K562 (cell line): ENCODE measurements around the gene TJP2. TPM values are rescaled to one million over a fixed set of nuclear protein-coding genes. Genes with fewer than 3 reads are reported as not detected.

Experiments used
- DACH1 ChIP-seq: fragments of 450-650 bp; IDR thresholded peaks from 2 replicates; pipeline ENCODE4 v1.6.1; 2018; ENCODE audit not compliant: partially characterized antibody
- FOS ChIP-seq: IDR thresholded peaks from 3 replicates; pipeline ENCODE4 v1.6.1; 2011; ENCODE audit not compliant: insufficient read length; ENCODE audit errors: extremely low read depth
- GABPB1 ChIP-seq: sonication (generic); formaldehyde crosslinking; IDR thresholded peaks from 2 replicates; pipeline ENCODE4 v1.8.0; 2022; ENCODE audit warnings: mild to moderate bottlenecking, missing genetic modification reagents
- GATAD2B ChIP-seq: fragments of 450-650 bp; IDR thresholded peaks from 2 replicates; pipeline ENCODE4 v1.6.1; 2017; ENCODE audit warnings: mild to moderate bottlenecking, borderline replicate concordance
- HDAC2 ChIP-seq: fragments of 450-650 bp; IDR thresholded peaks from 2 replicates; pipeline ENCODE4 v1.6.1; 2016; ENCODE audit warnings: mild to moderate bottlenecking
- HDAC6 ChIP-seq: IDR thresholded peaks from 2 replicates; pipeline ENCODE4 v1.6.1; 2012; ENCODE audit warnings: low read depth, mild to moderate bottlenecking, control low read depth, inconsistent platforms, low read length, moderate library complexity
- KLF10 ChIP-seq: fragments of 250-450 bp; sonication (Bioruptor Pico); IDR thresholded peaks from 2 replicates; pipeline ENCODE4 v1.6.1; 2021; ENCODE audit warnings: matching md5 sums
- KLF13 ChIP-seq: fragments of 450-650 bp; IDR thresholded peaks from 2 replicates; pipeline ENCODE4 v1.6.1; 2016; ENCODE audit warnings: missing genetic modification characterization, low read depth, mild to moderate bottlenecking, missing compliant biosample characterization, moderate library complexity, borderline replicate concordance
- MAFF ChIP-seq: IDR thresholded peaks from 2 replicates; pipeline ENCODE4 v1.6.1; 2012; ENCODE audit warnings: low read length, improper control_type of control experiment
- MAZ ChIP-seq, 2 experiments: fragments of 450-650 bp in 1 of 2; sonication (generic) in 1 of 2; formaldehyde crosslinking; IDR thresholded peaks in 1 of 2; conservative IDR thresholded peaks in 1 of 2; 2 replicates each; pipeline versions ENCODE4 v1.4.0 to v1.5.0; 2020; ENCODE audit warnings: mild to moderate bottlenecking in 1 of 2, missing genetic modification reagents in 1 of 2
- NCOA6 ChIP-seq: fragments of 450-650 bp; IDR thresholded peaks from 2 replicates; pipeline ENCODE4 v1.6.1; 2017; ENCODE audit warnings: mild to moderate bottlenecking
- NKRF ChIP-seq: fragments of 450-650 bp; IDR thresholded peaks from 2 replicates; pipeline ENCODE4 v1.6.1; 2016; ENCODE audit warnings: borderline replicate concordance
- PML ChIP-seq: IDR thresholded peaks from 2 replicates; pipeline ENCODE4 v1.6.1; 2012; ENCODE audit warnings: low read length, inconsistent platforms
- RBM22 ChIP-seq: fragments of 200-400 bp; formaldehyde crosslinking; IDR thresholded peaks from 2 replicates; pipeline ENCODE4 v1.6.1; 2018; ENCODE audit warnings: low read length, low read depth; ENCODE audit not compliant: poor library complexity, severe bottlenecking
- SIN3A ChIP-seq, 2 experiments: fragments of 150-350 bp in 1 of 2; IDR thresholded peaks; 2 replicates each; pipeline ENCODE4 v1.6.1; 2011 to 2016; ENCODE audit warnings: borderline replicate concordance in 2 of 2, low read depth in 2 of 2, low read length in 2 of 2, mild to moderate bottlenecking in 2 of 2, moderate library complexity in 2 of 2; ENCODE audit not compliant: control insufficient read depth in 1 of 2
- SIN3B ChIP-seq: fragments of 450-650 bp; IDR thresholded peaks from 2 replicates; pipeline ENCODE4 v1.6.1; 2017; ENCODE audit warnings: low read depth, mild to moderate bottlenecking, moderate library complexity
- SMAD2 ChIP-seq: fragments of 150-350 bp; IDR thresholded peaks from 2 replicates; pipeline ENCODE4 v1.6.1; 2014; ENCODE audit warnings: low read depth, mild to moderate bottlenecking, low read length
- SMARCB1 ChIP-seq: IDR thresholded peaks from 2 replicates; pipeline ENCODE4 v1.6.1; 2011; ENCODE audit warnings: improper control_type of control experiment, low read depth; ENCODE audit not compliant: insufficient read length
- SMARCC2 ChIP-seq: fragments of 450-650 bp; IDR thresholded peaks from 2 replicates; pipeline ENCODE4 v1.6.1; 2017; ENCODE audit warnings: antibody characterized with exemption, moderate library complexity, mild to moderate bottlenecking, low read depth
- TAF15 ChIP-seq: fragments of 200-400 bp; formaldehyde crosslinking; IDR thresholded peaks from 2 replicates; pipeline ENCODE4 v1.6.1; 2017; ENCODE audit warnings: mild to moderate bottlenecking, low read depth, low read length, moderate library complexity
- TCF3 ChIP-seq: sonication (generic); formaldehyde crosslinking; IDR thresholded peaks from 2 replicates; pipeline ENCODE4 v1.4.0; 2020; ENCODE audit warnings: mild to moderate bottlenecking, missing genetic modification reagents
- TFAM ChIP-seq: fragments of 250-450 bp; sonication (Bioruptor Pico); conservative IDR thresholded peaks from 2 replicates; pipeline ENCODE4 v1.5.0; 2021; ENCODE audit warnings: mild to moderate bottlenecking, moderate library complexity
- ZBTB17 ChIP-seq: fragments of 450-650 bp; formaldehyde crosslinking; IDR thresholded peaks from 2 replicates; pipeline ENCODE4 v1.4.0; 2020; ENCODE audit warnings: mild to moderate bottlenecking
- ZNF23 ChIP-seq: fragments of 250-450 bp; sonication (Bioruptor Pico); IDR thresholded peaks from 2 replicates; pipeline ENCODE4 v1.4.0; 2020; ENCODE audit warnings: mild to moderate bottlenecking
- ZNF24 ChIP-seq: fragments of 450-650 bp; IDR thresholded peaks from 2 replicates; pipeline ENCODE4 v1.6.1; 2016
- ZNF431 ChIP-seq: sonication (generic); formaldehyde crosslinking; IDR thresholded peaks from 2 replicates; pipeline ENCODE4 v1.8.0; 2022; ENCODE audit warnings: mild to moderate bottlenecking, missing genetic modification reagents
- ZNF780A ChIP-seq: fragments of 250-450 bp; sonication (Bioruptor Pico); IDR thresholded peaks from 2 replicates; pipeline ENCODE4 v1.5.0; 2021; ENCODE audit warnings: mild to moderate bottlenecking
- polyA plus RNA-seq, 8 experiments: library from polyadenylated mRNA; depleted of rRNA in 4 of 8; stranded (reverse) in 5 of 8; unstranded in 3 of 8; fragments of >200 nt; fragmentation: Nextera tagmentation in 2 of 8; fragmentation: Illumina TruSeq in 1 of 8; extraction: Ambion mirVana in 2 of 8; extraction: Trizol in 1 of 8; gene quantifications; 2 replicates each; pipeline versions ENCODE4 v1.2.1 to v1.2.3, GENCODE V29; 2011 to 2014; ENCODE audit warnings: inconsistent platforms in 1 of 8, missing spikeins in 1 of 8
- total RNA-seq, 7 experiments: library from RNA; depleted of rRNA in 6 of 7; stranded (reverse); fragments of >200 nt in 6 of 7; fragmentation: Illumina TruSeq in 2 of 7; extraction: Trizol in 2 of 7; gene quantifications; 2 replicates each; pipeline versions ENCODE4 v1.2.1 to v1.2.3, GENCODE V29; 2011 to 2021; ENCODE audit warnings: low replicate concordance in 1 of 7
- TF ChIP-seq, protein P1 (sequence below): fragments of 250-450 bp; sonication (Bioruptor Pico); IDR thresholded peaks from 2 replicates; pipeline ENCODE4 v1.5.0; 2020; ENCODE audit warnings: mild to moderate bottlenecking
- TF ChIP-seq, protein P2 (sequence below): fragments of 250-450 bp; sonication (Bioruptor Pico); IDR thresholded peaks from 2 replicates; pipeline ENCODE4 v1.8.0; 2021; ENCODE audit warnings: moderate library complexity, mild to moderate bottlenecking, inconsistent platforms

The TJP2 gene
- total and polyA plus RNA-seq, 9 of the 15 experiments (the other 6 are each of a cell fraction or from before 2014, with no cell fraction given): 4.0 to 24.1 (median 16.8) TPM

- TF ChIP-seq HDAC2 (peak; percentile 72; the same call in 1 of the 2 replicates), KLF10 (no peak), SMAD2 (no peak), HDAC6 (no peak), FOS (no peak), SIN3A (IDR thresholded peaks at IDR 0.05; ENCODE audit: borderline replicate concordance in 2 of 2, control insufficient read depth in 1 of 2, low read depth in 2 of 2, low read length in 2 of 2) (no peak), KLF13 (no peak), SMARCC2 (peak; percentile 95), ZBTB17 (CRISPR knock-in tag) (no peak; the same call in 1 of the 2 replicates), GABPB1 (CRISPR knock-in tag) (no peak), GATAD2B (peak; percentile 48; the same call in 1 of the 2 replicates), ZNF24 (peak; percentile 72; the same call in 1 of the 2 replicates), TFAM (CRISPR knock-in tag) (no peak), SMARCB1 (no peak), SIN3B (no peak), MAFF (peak; percentile 76), PML (peak; percentile 97), ZNF431 (CRISPR knock-in tag) (no peak), MAZ (CRISPR knock-in tag; conservative IDR thresholded peaks at IDR 0.05 in 1 of 2, IDR thresholded peaks at IDR 0.05 in 1 of 2) (peak in 1 of 2 experiments; percentile 28; a peak in 1 of 4 replicates), RBM22 (no peak), ZNF780A (no peak), TCF3 (peak; percentile 98), DACH1 (peak; percentile 86), ZNF23 (CRISPR knock-in tag) (no peak), NKRF (no peak), TAF15 (no peak), NCOA6 (no peak)
- TF ChIP-seq, protein P1, sequence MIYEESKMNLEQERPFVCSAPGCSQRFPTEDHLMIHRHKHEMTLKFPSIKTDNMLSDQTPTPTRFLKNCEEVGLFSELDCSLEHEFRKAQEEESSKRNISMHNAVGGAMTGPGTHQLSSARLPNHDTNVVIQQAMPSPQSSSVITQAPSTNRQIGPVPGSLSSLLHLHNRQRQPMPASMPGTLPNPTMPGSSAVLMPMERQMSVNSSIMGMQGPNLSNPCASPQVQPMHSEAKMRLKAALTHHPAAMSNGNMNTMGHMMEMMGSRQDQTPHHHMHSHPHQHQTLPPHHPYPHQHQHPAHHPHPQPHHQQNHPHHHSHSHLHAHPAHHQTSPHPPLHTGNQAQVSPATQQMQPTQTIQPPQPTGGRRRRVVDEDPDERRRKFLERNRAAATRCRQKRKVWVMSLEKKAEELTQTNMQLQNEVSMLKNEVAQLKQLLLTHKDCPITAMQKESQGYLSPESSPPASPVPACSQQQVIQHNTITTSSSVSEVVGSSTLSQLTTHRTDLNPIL (CRISPR knock-in tag): no peak
- TF ChIP-seq, protein P2, sequence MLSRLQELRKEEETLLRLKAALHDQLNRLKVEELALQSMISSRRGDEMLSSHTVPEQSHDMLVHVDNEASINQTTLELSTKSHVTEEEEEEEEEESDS (CRISPR knock-in tag): no peak
These were observed 41.9 kb downstream of the TJP2 start (continued) for GRCh38 chr9:69215774-69216485.
